Measurements from ENCODE around the gene ISCA1. TPM values are rescaled to one million over a fixed set of nuclear protein-coding genes. Genes with fewer than 3 reads are reported as not detected.

Gene ISCA1
- 36.2 to 53.1 TPM (median 43.1 TPM) in 5 replicates for total RNA-seq (2022; extraction: Qiagen RNA extraction; ENCODE audit: low read depth)

GRCh38 chr9:86282077-86282978, at the start of gene ISCA1:
Gene ISCA1, minus strand, starts transcription at chr9:86282538. Its CDS starts 80 bp downstream, at chr9:86282458.

GRCh38 chr9:86259557-86259956, 22.8 kb downstream of the ISCA1 start, which contains the start of gene C9orf153:
Gene C9orf153, minus strand, starts transcription at chr9:86259657. Its CDS starts 30,054 bp downstream, at chr9:86229603.

Other genes with a start within 250 kb of the ISCA1 start
- 97.6 to 121 TPM (median 114 TPM) in 5 replicates for gene GOLM1, start 183.0 kb downstream of the ISCA1 start, total RNA-seq (2022; extraction: Qiagen RNA extraction; ENCODE audit: low read depth)
- gene C9orf153, start 22.9 kb downstream of the ISCA1 start, total RNA-seq (2022; extraction: Qiagen RNA extraction; ENCODE audit: low read depth) = 0.14 to 0.46 TPM (median 0.35 TPM) in 4 of 5 replicates, not detected in the other
- 8.6 to 14.7 TPM (median 11.5 TPM) in 5 replicates for gene TUT7, start 71.9 kb upstream of the ISCA1 start, total RNA-seq (2022; extraction: Qiagen RNA extraction; ENCODE audit: low read depth)